IPS-18a (cell line): ENCODE results near the gene GPR173.

Experiments
- H3K27ac ChIP-seq: one replicate; pipeline ENCODE4 v1.5.1; 2013; ENCODE audit warnings: low read length
- H3K27me3 ChIP-seq: one replicate; pipeline ENCODE4 v1.6.1; 2013; ENCODE audit warnings: mild to moderate bottlenecking, low read length; ENCODE audit not compliant: control insufficient read depth, insufficient read depth
- H3K36me3 ChIP-seq: one replicate; pipeline ENCODE4 v1.6.1; 2013; ENCODE audit warnings: low read depth, low read length; ENCODE audit not compliant: control insufficient read depth
- H3K4me1 ChIP-seq: one replicate; pipeline ENCODE4 v1.6.1; 2013; ENCODE audit warnings: low read depth, low read length; ENCODE audit not compliant: control insufficient read depth
- H3K4me3 ChIP-seq: one replicate; pipeline ENCODE4 v1.5.1; 2013; ENCODE audit warnings: low read length
- H3K9ac ChIP-seq: one replicate; pipeline ENCODE4 v1.6.1; 2013; ENCODE audit warnings: mild to moderate bottlenecking, low read length, moderate library complexity
- H3K9me3 ChIP-seq: one replicate; pipeline ENCODE4 v1.6.1; 2013; ENCODE audit warnings: low read depth, low read length; ENCODE audit not compliant: control insufficient read depth

GPR173 gene

DNA sequence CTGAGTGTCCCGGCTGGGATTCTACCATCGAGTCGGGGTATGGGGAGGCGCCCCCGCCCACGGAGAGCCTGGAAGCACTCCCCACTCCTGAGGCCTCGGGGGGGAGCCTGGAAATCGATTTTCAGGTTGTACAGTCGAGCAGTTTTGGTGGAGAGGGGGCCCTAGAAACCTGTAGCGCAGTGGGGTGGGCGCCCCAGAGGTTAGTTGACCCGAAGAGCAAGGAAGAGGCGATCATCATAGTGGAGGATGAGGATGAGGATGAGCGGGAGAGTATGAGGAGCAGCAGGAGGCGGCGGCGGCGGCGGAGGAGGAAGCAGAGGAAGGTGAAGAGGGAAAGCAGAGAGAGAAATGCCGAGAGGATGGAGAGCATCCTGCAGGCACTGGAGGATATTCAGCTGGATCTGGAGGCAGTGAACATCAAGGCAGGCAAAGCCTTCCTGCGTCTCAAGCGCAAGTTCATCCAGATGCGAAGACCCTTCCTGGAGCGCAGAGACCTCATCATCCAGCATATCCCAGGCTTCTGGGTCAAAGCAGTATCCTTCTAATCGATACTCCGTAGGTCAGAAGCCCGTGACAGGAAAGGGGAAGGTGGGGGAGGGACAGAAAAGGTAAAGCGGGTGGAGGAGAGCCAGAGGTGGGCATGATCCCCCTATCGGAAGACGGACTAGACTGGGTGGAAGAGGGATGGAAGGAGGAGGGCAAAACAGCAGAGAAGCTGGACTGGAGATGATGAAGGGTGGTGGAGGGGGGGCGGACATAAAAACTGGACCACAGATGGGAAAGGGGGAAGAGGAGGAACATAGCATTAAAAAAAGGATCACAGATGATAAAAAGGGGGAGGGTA is 34.4 kb downstream of the GPR173 start:
- no peak overlapping the region for H3K27ac ChIP-seq
- peaks cover 21% of the 10 kb centered on the region for H3K36me3 ChIP-seq
- no peaks in the 10 kb centered on the region for H3K27me3 ChIP-seq
- peak overlapping the region; percentile 48 for H3K9ac ChIP-seq
- no peaks in the 10 kb centered on the region for H3K4me1 ChIP-seq
- peak overlapping the region; percentile 63 for H3K4me3 ChIP-seq
- no peaks in the 10 kb centered on the region for H3K9me3 ChIP-seq

DNA sequence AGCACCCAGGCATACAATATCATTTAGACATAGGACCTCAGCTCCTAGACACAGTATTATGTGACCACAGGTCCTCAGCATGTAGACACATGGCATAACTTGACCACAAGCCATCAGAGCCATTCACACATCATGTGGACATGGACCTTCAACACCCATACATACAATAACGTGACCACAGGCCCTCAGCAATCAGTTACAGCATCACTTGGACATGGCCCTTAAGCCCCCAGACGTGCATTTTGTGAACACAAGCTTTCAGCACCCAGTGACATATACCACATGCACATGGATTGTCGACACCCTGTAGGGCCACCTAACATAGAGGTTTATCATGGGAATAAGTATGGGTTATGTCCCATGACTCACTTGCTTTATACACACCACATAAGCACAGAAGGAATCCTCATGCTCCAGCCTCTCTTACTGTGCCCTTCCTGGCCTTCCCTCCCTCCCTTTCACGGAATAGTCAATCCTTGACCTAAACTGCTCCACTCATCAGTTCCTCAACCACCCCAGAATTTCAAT is 35.5 kb downstream of the GPR173 start:
- Histone ChIP-seq H3K9ac (no peak overlapping the region), H3K36me3 (peaks cover 21% of the 10 kb centered on the region), H3K4me3 (no peak overlapping the region), H3K9me3 (no peaks in the 10 kb centered on the region), H3K27ac (no peak overlapping the region), H3K27me3 (no peaks in the 10 kb centered on the region), H3K4me1 (no peaks in the 10 kb centered on the region)

GRCh38 chrX:53084863-53085262 is 36.3 kb downstream of the GPR173 start:
- no peaks in the 10 kb centered on the region for H3K27me3 ChIP-seq
- no peaks in the 10 kb centered on the region for H3K4me1 ChIP-seq
- peaks cover 21% of the 10 kb centered on the region for H3K36me3 ChIP-seq
- no peak overlapping the region for H3K9ac ChIP-seq
- H3K9me3 ChIP-seq = peaks cover under 1% of the 10 kb centered on the region
- no peak overlapping the region for H3K27ac ChIP-seq
- no peak overlapping the region for H3K4me3 ChIP-seq

- Histone ChIP-seq H3K27ac (no peak overlapping the region), H3K9me3 (peaks cover 3% of the 10 kb centered on the region), H3K4me3 (no peak overlapping the region), H3K4me1 (no peaks in the 10 kb centered on the region), H3K9ac (no peak overlapping the region), H3K27me3 (no peaks in the 10 kb centered on the region), H3K36me3 (peaks cover 21% of the 10 kb centered on the region)
Observed at GRCh38 chrX:53085661-53086229, 37.2 kb downstream of the GPR173 start.

- peaks cover 7% of the 10 kb centered on the region for H3K9me3 ChIP-seq
- no peak overlapping the region for H3K27ac ChIP-seq
- H3K4me3 ChIP-seq = no peak overlapping the region
- H3K4me1 ChIP-seq = no peaks in the 10 kb centered on the region
- no peak overlapping the region for H3K9ac ChIP-seq
- peaks cover 21% of the 10 kb centered on the region for H3K36me3 ChIP-seq
- H3K27me3 ChIP-seq = no peaks in the 10 kb centered on the region
Observed at GRCh38 chrX:53086464-53086863, 37.9 kb downstream of the GPR173 start.

DNA sequence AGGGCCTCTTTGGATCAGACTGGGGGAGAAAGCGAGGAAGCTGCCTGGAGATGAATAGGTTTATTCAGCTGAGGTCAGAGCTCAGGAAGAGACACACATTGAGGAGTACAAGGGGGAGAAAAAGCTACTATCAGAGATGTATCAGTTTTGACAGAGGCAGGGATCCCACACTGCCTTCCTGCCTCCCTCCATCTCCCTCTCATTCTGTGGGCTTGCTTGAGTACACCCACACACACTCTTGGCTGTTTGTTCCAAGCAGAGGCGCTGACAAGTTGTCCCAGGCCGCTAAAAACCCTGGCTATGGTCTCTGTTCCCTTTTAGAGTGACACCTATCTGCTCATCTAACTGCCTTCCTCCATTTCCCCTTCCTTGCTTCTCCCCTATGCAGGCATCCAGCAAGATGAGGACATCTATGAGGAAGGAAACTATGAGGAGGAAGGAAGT is 38.8 kb downstream of the GPR173 start:
- Histone ChIP-seq H3K27ac (no peak overlapping the region), H3K9me3 (peaks cover 7% of the 10 kb centered on the region)

DNA sequence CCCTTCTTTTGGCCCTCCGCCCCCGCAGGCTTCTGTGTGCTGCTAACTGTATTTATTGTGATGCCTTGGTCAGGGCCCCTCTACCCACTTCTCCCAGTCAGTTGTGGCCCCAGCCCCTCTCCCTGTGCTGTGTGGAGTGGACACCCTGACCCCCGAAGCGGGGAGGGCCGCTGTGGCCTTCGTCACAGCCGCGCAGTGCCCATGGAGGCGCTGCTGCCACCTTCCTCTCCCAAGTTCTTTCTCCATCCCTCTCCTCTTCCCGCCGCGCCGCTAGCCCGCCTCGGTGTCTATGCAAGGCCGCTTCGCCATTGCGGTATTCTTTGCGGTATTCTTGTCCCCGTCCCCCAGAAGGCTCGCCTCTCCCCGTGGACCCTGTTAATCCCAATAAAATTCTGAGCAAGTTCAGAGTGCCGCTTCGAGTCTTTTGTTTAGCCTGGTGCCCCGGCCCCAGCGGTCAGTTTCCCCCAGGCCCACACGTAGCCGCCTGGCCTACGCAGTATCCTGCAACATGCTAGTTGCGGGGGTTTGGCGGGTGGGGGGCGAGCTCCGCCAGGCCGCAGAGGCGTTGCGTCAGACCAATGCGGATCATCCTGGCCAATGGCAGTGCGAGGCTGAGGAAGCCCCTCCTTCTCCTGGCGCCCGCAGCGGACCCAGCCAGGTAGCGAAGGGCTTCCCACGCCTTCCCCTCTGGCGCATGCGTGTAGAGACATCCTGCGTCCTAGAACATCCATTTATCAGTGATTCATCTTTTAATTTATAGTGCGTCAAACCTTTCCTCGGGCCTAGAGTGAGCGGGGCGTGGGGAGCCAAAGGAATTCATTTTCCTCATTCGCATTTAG is 39.8 kb downstream of the GPR173 start:
- peak overlapping the region; percentile 57 for H3K9ac ChIP-seq
- H3K36me3 ChIP-seq = peaks cover 21% of the 10 kb centered on the region
- H3K4me3 ChIP-seq = peak overlapping the region; percentile 83
- no peaks in the 10 kb centered on the region for H3K4me1 ChIP-seq
- peaks cover 7% of the 10 kb centered on the region for H3K9me3 ChIP-seq
- no peak overlapping the region for H3K27ac ChIP-seq
- no peaks in the 10 kb centered on the region for H3K27me3 ChIP-seq

More for the DNA sequence above, 38.8 kb downstream of the GPR173 start:
- Histone ChIP-seq H3K4me3 (no peak overlapping the region), H3K9ac (no peak overlapping the region), H3K4me1 (no peaks in the 10 kb centered on the region), H3K36me3 (peaks cover 21% of the 10 kb centered on the region), H3K27me3 (no peaks in the 10 kb centered on the region)

GRCh38 chrX:53089224-53089842 is 40.7 kb downstream of the GPR173 start:
- Histone ChIP-seq H3K27me3 (no peaks in the 10 kb centered on the region), H3K4me3 (peak overlapping the region; percentile 83), H3K27ac (no peak overlapping the region), H3K4me1 (no peaks in the 10 kb centered on the region), H3K9ac (peak overlapping the region; percentile 57), H3K36me3 (peaks cover 21% of the 10 kb centered on the region), H3K9me3 (peaks cover 7% of the 10 kb centered on the region)

DNA sequence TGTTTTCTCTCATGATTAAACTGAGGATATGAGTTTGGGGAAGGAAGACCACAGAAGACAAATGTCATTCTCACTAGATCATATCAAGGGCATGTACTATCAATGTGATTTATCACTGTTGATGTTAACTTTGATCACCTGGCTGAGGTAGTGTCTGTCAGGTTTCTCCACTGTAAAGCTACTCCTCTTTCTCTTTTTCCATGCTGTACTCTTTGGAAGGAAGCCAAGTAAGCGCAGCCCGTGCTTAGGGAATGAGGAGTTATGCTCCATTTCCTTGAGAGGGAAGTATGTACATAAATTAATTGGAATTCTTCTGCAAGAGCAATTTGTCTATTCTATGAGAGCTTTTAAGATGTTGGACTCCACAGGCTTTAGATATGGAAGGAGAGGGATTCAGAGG is 41.3 kb downstream of the GPR173 start:
- H3K9ac ChIP-seq = no peak overlapping the region
- H3K4me1 ChIP-seq = no peaks in the 10 kb centered on the region
- no peak overlapping the region for H3K4me3 ChIP-seq
- no peak overlapping the region for H3K27ac ChIP-seq
- peaks cover 16% of the 10 kb centered on the region for H3K36me3 ChIP-seq
- no peaks in the 10 kb centered on the region for H3K27me3 ChIP-seq
- H3K9me3 ChIP-seq = peaks cover 7% of the 10 kb centered on the region

GRCh38 chrX:53091354-53091753 is 42.8 kb downstream of the GPR173 start:
- peaks cover 7% of the 10 kb centered on the region for H3K36me3 ChIP-seq

GRCh38 chrX:53093177-53093655 is 44.6 kb downstream of the GPR173 start:
- Histone ChIP-seq H3K27ac (peak overlapping the region; percentile 59), H3K27me3 (no peaks in the 10 kb centered on the region), H3K4me1 (no peaks in the 10 kb centered on the region), H3K36me3 (no peaks in the 10 kb centered on the region), H3K9ac (peak overlapping the region; percentile 62), H3K4me3 (peak overlapping the region; percentile 76), H3K9me3 (peaks cover 7% of the 10 kb centered on the region)

More at GRCh38 chrX:53091354-53091753, 42.8 kb downstream of the GPR173 start:
- H3K9ac ChIP-seq = no peak overlapping the region
- H3K4me1 ChIP-seq = no peaks in the 10 kb centered on the region
- H3K27ac ChIP-seq = no peak overlapping the region
- H3K4me3 ChIP-seq = no peak overlapping the region
- no peaks in the 10 kb centered on the region for H3K27me3 ChIP-seq
- peaks cover 7% of the 10 kb centered on the region for H3K9me3 ChIP-seq
